A549 (cell line): ENCODE data around the gene SLC37A2.

Experiments
- CEBPB ChIP-seq, 2 experiments: fragments of >200 bp in 1 of 2; sonication (Bioruptor Twin) in 1 of 2; formaldehyde crosslinking in 1 of 2; IDR thresholded peaks; 2 replicates each; pipeline ENCODE4 v1.6.1; 2012 to 2016
- EP300 ChIP-seq, 2 experiments: fragments of >200 bp; sonication (Bioruptor Twin); formaldehyde crosslinking; IDR thresholded peaks; 2 replicates in 1 of 2; 3 replicates in 1 of 2; pipeline ENCODE4 v1.6.1; 2016 to 2017
- POLR2A ChIP-seq: IDR thresholded peaks from 2 replicates; pipeline ENCODE4 v1.6.1; 2012; ENCODE audit warnings: mild to moderate bottlenecking, low read length
- RCOR1 ChIP-seq: fragments of 150-350 bp; IDR thresholded peaks from 2 replicates; pipeline ENCODE4 v1.6.1; 2014; ENCODE audit warnings: antibody characterized with exemption, low read length, low read depth
- TF ChIP-seq, protein P1 (sequence below): fragments of >200 bp; sonication (Bioruptor Twin); formaldehyde crosslinking; IDR thresholded peaks from 3 replicates; pipeline ENCODE4 v1.5.1; 2016

DNA sequence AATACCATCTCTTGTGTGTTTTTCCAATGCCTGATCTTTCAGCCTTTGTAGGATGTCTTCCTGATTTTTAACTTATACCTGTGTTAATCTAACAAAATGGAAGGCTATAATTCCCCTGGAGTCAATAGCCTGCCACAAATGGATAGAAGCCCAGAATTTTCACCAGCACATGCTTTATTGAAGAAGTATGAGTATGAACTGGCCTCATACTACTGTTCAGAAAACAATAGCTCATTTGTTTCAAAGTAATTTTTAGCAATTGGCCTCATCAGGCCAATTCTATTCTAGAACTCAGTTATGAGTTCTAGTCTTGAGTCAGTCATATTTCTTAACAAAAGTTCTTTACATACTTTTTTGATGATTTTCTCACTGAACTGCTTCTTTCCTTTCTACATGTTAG lies 40.6 kb upstream of the SLC37A2 start:
- TF ChIP-seq, protein P1, sequence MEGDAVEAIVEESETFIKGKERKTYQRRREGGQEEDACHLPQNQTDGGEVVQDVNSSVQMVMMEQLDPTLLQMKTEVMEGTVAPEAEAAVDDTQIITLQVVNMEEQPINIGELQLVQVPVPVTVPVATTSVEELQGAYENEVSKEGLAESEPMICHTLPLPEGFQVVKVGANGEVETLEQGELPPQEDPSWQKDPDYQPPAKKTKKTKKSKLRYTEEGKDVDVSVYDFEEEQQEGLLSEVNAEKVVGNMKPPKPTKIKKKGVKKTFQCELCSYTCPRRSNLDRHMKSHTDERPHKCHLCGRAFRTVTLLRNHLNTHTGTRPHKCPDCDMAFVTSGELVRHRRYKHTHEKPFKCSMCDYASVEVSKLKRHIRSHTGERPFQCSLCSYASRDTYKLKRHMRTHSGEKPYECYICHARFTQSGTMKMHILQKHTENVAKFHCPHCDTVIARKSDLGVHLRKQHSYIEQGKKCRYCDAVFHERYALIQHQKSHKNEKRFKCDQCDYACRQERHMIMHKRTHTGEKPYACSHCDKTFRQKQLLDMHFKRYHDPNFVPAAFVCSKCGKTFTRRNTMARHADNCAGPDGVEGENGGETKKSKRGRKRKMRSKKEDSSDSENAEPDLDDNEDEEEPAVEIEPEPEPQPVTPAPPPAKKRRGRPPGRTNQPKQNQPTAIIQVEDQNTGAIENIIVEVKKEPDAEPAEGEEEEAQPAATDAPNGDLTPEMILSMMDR = no peak
- TF ChIP-seq POLR2A = no peak
- no peak for TF ChIP-seq CEBPB (IDR thresholded peaks at IDR 0.05)
- TF ChIP-seq EP300 (IDR thresholded peaks at IDR 0.05) = no peak
- TF ChIP-seq RCOR1 = no peak
